ENCODE results near the gene MYEF2. TPM values are rescaled to one million over a fixed set of nuclear protein-coding genes. Genes with fewer than 3 reads are reported as not detected.

Gene MYEF2
- total RNA-seq, 1 experiment from 2014 or later: 18.8 TPM

DNA sequence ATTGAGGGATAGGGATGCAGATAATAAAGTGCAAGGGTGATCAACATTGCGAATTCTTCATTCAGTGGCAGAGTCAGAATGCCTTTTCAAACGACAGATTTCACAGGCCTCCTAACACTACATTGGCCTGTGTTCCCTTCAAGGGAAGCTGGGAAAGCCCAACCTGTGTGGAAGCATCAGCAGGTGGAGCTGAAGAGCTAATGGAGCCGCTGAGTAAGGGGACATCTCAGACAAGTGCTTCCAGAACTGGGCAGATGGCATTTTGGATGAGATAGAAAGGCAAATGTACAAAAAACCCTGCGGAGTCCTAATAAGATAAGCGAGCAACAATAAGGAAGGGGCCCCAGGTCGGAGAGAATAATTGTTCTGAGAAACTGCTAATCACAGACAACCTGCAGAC is 65.9 kb downstream of the MYEF2 start:
- H2AFZ ChIP-seq (ENCODE audit: low read length): no peak overlapping the region
- no TSS peak for BruUV-seq (replicated peaks)
- no peaks in the 10 kb centered on the region for H3K79me2 ChIP-seq (ENCODE audit: low read length)
- H3K27ac ChIP-seq (ENCODE audit: low read length): no peak overlapping the region
- H3K36me3 ChIP-seq (ENCODE audit: low read depth, low read length): no peaks in the 10 kb centered on the region
- no peaks in the 10 kb centered on the region for H3K9me3 ChIP-seq (ENCODE audit: low read length)
- H3K4me2 ChIP-seq (ENCODE audit: low read length): no peak overlapping the region
- DNase-seq (peak; percentile 51), ATAC-seq (peak; percentile 89)
- intact Hi-C loops (cut with micrococcal nuclease): loop anchor here (1.0 kb wide), 2 partner anchors 138 to 173 kb away; no protein-coding TSS in a partner anchor
- no peaks in the 10 kb centered on the region for H3K9me2 ChIP-seq (replicated peaks; ENCODE audit: low read length)
- peaks cover 39% of the 10 kb centered on the region for H3K27me3 ChIP-seq (ENCODE audit: low read length)
- H3K4me3 ChIP-seq (ENCODE audit: low read length): no peak overlapping the region
- H3K4me1 ChIP-seq (ENCODE audit: insufficient read depth, low read length): no peaks in the 10 kb centered on the region
- TF ChIP-seq EZH2phosphoT487 (IDR thresholded peaks at IDR 0.05; ENCODE audit: borderline replicate concordance, low read length): no peak
- TF ChIP-seq EZH2 (IDR thresholded peaks at IDR 0.05; ENCODE audit: low read length, unreplicated experiment): no peak
- TF ChIP-seq, protein P1, sequence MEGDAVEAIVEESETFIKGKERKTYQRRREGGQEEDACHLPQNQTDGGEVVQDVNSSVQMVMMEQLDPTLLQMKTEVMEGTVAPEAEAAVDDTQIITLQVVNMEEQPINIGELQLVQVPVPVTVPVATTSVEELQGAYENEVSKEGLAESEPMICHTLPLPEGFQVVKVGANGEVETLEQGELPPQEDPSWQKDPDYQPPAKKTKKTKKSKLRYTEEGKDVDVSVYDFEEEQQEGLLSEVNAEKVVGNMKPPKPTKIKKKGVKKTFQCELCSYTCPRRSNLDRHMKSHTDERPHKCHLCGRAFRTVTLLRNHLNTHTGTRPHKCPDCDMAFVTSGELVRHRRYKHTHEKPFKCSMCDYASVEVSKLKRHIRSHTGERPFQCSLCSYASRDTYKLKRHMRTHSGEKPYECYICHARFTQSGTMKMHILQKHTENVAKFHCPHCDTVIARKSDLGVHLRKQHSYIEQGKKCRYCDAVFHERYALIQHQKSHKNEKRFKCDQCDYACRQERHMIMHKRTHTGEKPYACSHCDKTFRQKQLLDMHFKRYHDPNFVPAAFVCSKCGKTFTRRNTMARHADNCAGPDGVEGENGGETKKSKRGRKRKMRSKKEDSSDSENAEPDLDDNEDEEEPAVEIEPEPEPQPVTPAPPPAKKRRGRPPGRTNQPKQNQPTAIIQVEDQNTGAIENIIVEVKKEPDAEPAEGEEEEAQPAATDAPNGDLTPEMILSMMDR (conservative IDR thresholded peaks at IDR 0.05; ENCODE audit: low read depth, low read length): peak; percentile 63
- ChIA-PET POLR2A (ENCODE audit: unreplicated experiment) (no interaction called here), CTCF (interaction anchor here (0.6 to 1.5 kb wide), 2 partner anchors 153 to 173 kb away, joined by 4 read pairs; no protein-coding TSS in a partner anchor)
- no peaks in the 10 kb centered on the region for H3F3A ChIP-seq (ENCODE audit: low read length, unreplicated experiment)
- no peaks in the 10 kb centered on the region for H4K20me1 ChIP-seq (ENCODE audit: low read length)
- no peak overlapping the region for H3K9ac ChIP-seq (ENCODE audit: low read length)

DNA sequence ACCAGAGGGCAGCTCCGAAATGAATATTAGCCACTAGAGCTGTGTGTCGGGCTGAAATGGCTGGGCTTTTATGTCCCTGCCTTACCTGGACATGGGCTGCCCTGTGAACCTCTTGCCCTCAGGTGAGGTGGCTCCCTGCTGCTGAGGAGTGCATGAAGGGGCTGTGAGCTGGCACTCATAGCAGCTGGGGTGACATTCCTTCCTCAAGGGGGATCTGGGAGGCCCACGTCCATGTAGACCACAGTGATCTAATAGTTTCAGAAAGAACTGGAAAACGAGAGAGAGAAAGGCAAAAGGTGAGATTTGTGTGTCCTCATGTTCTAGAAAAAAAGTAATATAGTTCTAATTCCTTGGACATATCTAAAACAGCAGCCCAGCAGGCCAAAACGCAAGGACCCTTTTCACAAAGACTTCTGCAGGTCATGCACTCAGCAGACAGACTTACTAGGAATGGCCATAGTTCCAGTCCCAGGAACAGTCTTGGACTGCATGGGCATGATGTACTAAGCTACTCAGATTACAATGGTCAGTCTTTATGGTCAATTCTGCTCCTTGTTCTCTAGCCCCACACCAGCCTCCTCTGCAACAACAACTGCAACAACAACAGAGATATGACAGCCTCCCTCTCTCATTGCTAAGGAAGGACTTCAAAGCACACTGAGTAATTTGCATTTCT is 68.1 kb downstream of the MYEF2 start:
- no peak overlapping the region for H3K9ac ChIP-seq (ENCODE audit: low read length)
- H3F3A ChIP-seq (ENCODE audit: low read length, unreplicated experiment): no peaks in the 10 kb centered on the region
- DNase-seq (no peak), ATAC-seq (no peak)
- intact Hi-C loops (cut with micrococcal nuclease): no loop called here
- POLR2A ChIA-PET (ENCODE audit: unreplicated experiment): no interaction called here
- H4K20me1 ChIP-seq (ENCODE audit: low read length): no peaks in the 10 kb centered on the region
- no TSS peak for BruUV-seq (replicated peaks)
- H3K4me1 ChIP-seq (ENCODE audit: insufficient read depth, low read length): no peaks in the 10 kb centered on the region
- H3K27ac ChIP-seq (ENCODE audit: low read length): no peak overlapping the region
- no peak overlapping the region for H2AFZ ChIP-seq (ENCODE audit: low read length)
- no peaks in the 10 kb centered on the region for H3K9me3 ChIP-seq (ENCODE audit: low read length)
- no peaks in the 10 kb centered on the region for H3K36me3 ChIP-seq (ENCODE audit: low read depth, low read length)
- no peak for TF ChIP-seq EZH2phosphoT487 (IDR thresholded peaks at IDR 0.05; ENCODE audit: borderline replicate concordance, low read length)
- TF ChIP-seq, protein P1 (conservative IDR thresholded peaks at IDR 0.05; ENCODE audit: low read depth, low read length): no peak
- TF ChIP-seq EZH2 (IDR thresholded peaks at IDR 0.05; ENCODE audit: low read length, unreplicated experiment): no peak
- no peak overlapping the region for H3K4me3 ChIP-seq (ENCODE audit: low read length)
- H3K79me2 ChIP-seq (ENCODE audit: low read length): no peaks in the 10 kb centered on the region
- CTCF ChIA-PET: interaction anchor here (1.5 kb wide), 1 partner anchor 175 kb away, joined by 3 read pairs; no protein-coding TSS in a partner anchor
- H3K9me2 ChIP-seq (replicated peaks; ENCODE audit: low read length): no peaks in the 10 kb centered on the region
- peaks cover 57% of the 10 kb centered on the region for H3K27me3 ChIP-seq (ENCODE audit: low read length)
- H3K4me2 ChIP-seq (ENCODE audit: low read length): no peak overlapping the region

DNA sequence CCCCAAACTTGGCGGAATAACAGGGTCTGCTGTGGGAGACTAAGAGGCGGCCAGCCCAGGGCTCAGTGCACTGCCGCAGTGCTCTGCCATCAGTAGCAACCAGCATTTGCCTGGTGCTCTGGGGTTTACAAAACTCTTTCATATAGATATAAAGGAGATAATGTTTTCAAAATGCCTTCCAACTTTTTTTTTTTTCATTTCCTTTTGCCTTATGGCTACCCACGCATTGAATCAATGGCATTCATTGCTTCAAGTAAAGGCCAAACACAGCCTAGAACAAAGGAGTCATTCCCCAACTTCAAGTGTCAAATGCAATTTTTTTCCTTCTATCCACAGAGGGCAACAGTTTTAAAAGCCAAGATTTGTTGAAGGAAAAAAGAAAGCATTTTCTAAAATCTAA is 68.9 kb downstream of the MYEF2 start:
- DNase-seq (no peak), ATAC-seq (no peak)
- peaks cover 57% of the 10 kb centered on the region for H3K27me3 ChIP-seq (ENCODE audit: low read length)
- no peak for TF ChIP-seq EZH2 (IDR thresholded peaks at IDR 0.05; ENCODE audit: low read length, unreplicated experiment)
- TF ChIP-seq EZH2phosphoT487 (IDR thresholded peaks at IDR 0.05; ENCODE audit: borderline replicate concordance, low read length): no peak
- TF ChIP-seq, protein P1 (conservative IDR thresholded peaks at IDR 0.05; ENCODE audit: low read depth, low read length): no peak
- no peak overlapping the region for H3K4me3 ChIP-seq (ENCODE audit: low read length)
- H3K9ac ChIP-seq (ENCODE audit: low read length): no peak overlapping the region
- H3K36me3 ChIP-seq (ENCODE audit: low read depth, low read length): no peaks in the 10 kb centered on the region
- H3K4me2 ChIP-seq (ENCODE audit: low read length): no peak overlapping the region
- H3K9me3 ChIP-seq (ENCODE audit: low read length): no peaks in the 10 kb centered on the region
- H2AFZ ChIP-seq (ENCODE audit: low read length): no peak overlapping the region
- intact Hi-C loops (cut with micrococcal nuclease): no loop called here
- H3K79me2 ChIP-seq (ENCODE audit: low read length): no peaks in the 10 kb centered on the region
- CTCF ChIA-PET: no interaction called here
- no peaks in the 10 kb centered on the region for H3K4me1 ChIP-seq (ENCODE audit: insufficient read depth, low read length)
- no peaks in the 10 kb centered on the region for H4K20me1 ChIP-seq (ENCODE audit: low read length)
- no TSS peak for BruUV-seq (replicated peaks)
- H3K27ac ChIP-seq (ENCODE audit: low read length): no peak overlapping the region
- POLR2A ChIA-PET (ENCODE audit: unreplicated experiment): interaction anchor here (0.6 kb wide), 1 partner anchor 78 kb away, joined by 3 read pairs; no protein-coding TSS in a partner anchor
- H3K9me2 ChIP-seq (replicated peaks; ENCODE audit: low read length): no peaks in the 10 kb centered on the region
- no peaks in the 10 kb centered on the region for H3F3A ChIP-seq (ENCODE audit: low read length, unreplicated experiment)
